ENCODE results near the gene ARSI. TPM values are rescaled to one million over a fixed set of nuclear protein-coding genes. Genes with fewer than 3 reads are reported as not detected.

The ARSI gene
- total RNA-seq, 1 experiment from 2014 or later = 5.9 TPM

DNA sequence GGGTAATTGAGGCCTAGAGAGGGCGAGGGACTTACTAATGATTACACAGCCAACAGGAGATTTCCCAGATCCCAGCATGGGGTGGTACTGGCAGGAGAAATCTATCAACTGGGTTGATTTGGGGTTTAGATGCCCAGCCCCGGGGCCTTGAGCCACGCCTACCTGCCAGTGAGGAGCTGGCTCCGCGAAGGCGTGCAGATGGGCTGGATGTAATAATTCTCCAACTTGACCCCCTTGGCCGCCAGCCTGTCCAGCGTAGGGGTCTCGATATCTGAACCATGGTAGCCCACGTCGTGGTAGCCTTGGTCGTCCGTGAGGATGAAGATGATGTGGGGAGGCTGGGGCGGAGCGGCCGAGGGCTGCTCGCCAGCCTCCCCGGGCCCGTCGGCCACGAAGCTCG lies 804 bp downstream of the ARSI start:
- H3K4me3 Mint-ChIP-seq = peak overlapping the region; percentile 64
- no peak for ATAC-seq
- POLR2A ChIA-PET = interaction anchor here (0.5 to 2.0 kb wide), 3 partner anchors 15 to 109 kb away, joined by 3 to 5 read pairs (median 3); no protein-coding TSS in a partner anchor

More for the DNA sequence above, 804 bp downstream of the ARSI start:
- CTCF ChIA-PET = interaction anchor here (1.0 to 2.6 kb wide), 14 partner anchors 9 to 126 kb away, joined by 3 to 32 read pairs (median 7); partner anchors contain the start of genes CAMK2A and TCOF1
- no peaks in the 10 kb centered on the region for H3K9me3 Mint-ChIP-seq
- H3K4me1 Mint-ChIP-seq = peaks cover 61% of the 10 kb centered on the region
- H3K27me3 Mint-ChIP-seq (ENCODE audit: low read depth) = peaks cover 17% of the 10 kb centered on the region
- H3K27ac Mint-ChIP-seq = no peak overlapping the region
- H3K36me3 Mint-ChIP-seq = no peaks in the 10 kb centered on the region
- no peak for DNase-seq (ENCODE audit: low spot score)
- TF ChIP-seq, protein P1, sequence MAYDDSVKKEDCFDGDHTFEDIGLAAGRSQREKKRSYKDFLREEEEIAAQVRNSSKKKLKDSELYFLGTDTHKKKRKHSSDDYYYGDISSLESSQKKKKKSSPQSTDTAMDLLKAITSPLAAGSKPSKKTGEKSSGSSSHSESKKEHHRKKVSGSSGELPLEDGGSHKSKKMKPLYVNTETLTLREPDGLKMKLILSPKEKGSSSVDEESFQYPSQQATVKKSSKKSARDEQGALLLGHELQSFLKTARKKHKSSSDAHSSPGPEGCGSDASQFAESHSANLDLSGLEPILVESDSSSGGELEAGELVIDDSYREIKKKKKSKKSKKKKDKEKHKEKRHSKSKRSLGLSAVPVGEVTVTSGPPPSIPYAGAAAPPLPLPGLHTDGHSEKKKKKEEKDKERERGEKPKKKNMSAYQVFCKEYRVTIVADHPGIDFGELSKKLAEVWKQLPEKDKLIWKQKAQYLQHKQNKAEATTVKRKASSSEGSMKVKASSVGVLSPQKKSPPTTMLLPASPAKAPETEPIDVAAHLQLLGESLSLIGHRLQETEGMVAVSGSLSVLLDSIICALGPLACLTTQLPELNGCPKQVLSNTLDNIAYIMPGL (CRISPR knock-in tag; IDR thresholded peaks at IDR 0.05) = no peak
- TF ChIP-seq SMAD4 (CRISPR knock-in tag; IDR thresholded peaks at IDR 0.05) (no peak), ETV6 (CRISPR knock-in tag; IDR thresholded peaks at IDR 0.05) (no peak), FOXJ3 (CRISPR knock-in tag; IDR thresholded peaks at IDR 0.05; ENCODE audit: borderline replicate concordance) (no peak), JUN (CRISPR knock-in tag; IDR thresholded peaks at IDR 0.05) (no peak), TEAD4 (CRISPR knock-in tag; IDR thresholded peaks at IDR 0.05) (no peak), IRF2 (CRISPR knock-in tag; IDR thresholded peaks at IDR 0.05; ENCODE audit: borderline replicate concordance, low read depth) (no peak)
- TF ChIP-seq, protein P2, sequence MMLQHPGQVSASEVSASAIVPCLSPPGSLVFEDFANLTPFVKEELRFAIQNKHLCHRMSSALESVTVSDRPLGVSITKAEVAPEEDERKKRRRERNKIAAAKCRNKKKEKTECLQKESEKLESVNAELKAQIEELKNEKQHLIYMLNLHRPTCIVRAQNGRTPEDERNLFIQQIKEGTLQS (CRISPR knock-in tag; conservative IDR thresholded peaks at IDR 0.05) = no peak
- TF ChIP-seq, protein P3, sequence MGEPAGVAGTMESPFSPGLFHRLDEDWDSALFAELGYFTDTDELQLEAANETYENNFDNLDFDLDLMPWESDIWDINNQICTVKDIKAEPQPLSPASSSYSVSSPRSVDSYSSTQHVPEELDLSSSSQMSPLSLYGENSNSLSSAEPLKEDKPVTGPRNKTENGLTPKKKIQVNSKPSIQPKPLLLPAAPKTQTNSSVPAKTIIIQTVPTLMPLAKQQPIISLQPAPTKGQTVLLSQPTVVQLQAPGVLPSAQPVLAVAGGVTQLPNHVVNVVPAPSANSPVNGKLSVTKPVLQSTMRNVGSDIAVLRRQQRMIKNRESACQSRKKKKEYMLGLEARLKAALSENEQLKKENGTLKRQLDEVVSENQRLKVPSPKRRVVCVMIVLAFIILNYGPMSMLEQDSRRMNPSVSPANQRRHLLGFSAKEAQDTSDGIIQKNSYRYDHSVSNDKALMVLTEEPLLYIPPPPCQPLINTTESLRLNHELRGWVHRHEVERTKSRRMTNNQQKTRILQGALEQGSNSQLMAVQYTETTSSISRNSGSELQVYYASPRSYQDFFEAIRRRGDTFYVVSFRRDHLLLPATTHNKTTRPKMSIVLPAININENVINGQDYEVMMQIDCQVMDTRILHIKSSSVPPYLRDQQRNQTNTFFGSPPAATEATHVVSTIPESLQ (CRISPR knock-in tag; IDR thresholded peaks at IDR 0.05) = no peak
- TF ChIP-seq, protein P4, sequence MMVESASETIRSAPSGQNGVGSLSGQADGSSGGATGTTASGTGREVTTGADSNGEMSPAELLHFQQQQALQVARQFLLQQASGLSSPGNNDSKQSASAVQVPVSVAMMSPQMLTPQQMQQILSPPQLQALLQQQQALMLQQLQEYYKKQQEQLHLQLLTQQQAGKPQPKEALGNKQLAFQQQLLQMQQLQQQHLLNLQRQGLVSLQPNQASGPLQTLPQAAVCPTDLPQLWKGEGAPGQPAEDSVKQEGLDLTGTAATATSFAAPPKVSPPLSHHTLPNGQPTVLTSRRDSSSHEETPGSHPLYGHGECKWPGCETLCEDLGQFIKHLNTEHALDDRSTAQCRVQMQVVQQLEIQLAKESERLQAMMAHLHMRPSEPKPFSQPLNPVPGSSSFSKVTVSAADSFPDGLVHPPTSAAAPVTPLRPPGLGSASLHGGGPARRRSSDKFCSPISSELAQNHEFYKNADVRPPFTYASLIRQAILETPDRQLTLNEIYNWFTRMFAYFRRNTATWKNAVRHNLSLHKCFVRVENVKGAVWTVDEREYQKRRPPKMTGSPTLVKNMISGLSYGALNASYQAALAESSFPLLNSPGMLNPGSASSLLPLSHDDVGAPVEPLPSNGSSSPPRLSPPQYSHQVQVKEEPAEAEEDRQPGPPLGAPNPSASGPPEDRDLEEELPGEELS (CRISPR knock-in tag; IDR thresholded peaks at IDR 0.05) = no peak
- TF ChIP-seq, protein P5, sequence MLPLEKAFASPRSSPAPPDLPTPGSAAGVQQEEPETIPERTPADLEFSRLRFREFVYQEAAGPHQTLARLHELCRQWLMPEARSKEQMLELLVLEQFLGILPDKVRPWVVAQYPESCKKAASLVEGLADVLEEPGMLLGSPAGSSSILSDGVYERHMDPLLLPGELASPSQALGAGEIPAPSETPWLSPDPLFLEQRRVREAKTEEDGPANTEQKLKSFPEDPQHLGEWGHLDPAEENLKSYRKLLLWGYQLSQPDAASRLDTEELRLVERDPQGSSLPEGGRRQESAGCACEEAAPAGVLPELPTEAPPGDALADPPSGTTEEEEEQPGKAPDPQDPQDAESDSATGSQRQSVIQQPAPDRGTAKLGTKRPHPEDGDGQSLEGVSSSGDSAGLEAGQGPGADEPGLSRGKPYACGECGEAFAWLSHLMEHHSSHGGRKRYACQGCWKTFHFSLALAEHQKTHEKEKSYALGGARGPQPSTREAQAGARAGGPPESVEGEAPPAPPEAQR (CRISPR knock-in tag; IDR thresholded peaks at IDR 0.05) = no peak
- TF ChIP-seq, protein P6, sequence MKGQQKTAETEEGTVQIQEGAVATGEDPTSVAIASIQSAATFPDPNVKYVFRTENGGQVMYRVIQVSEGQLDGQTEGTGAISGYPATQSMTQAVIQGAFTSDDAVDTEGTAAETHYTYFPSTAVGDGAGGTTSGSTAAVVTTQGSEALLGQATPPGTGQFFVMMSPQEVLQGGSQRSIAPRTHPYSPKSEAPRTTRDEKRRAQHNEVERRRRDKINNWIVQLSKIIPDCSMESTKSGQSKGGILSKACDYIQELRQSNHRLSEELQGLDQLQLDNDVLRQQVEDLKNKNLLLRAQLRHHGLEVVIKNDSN (CRISPR knock-in tag; IDR thresholded peaks at IDR 0.05) = no peak
- TF ChIP-seq, protein P7, sequence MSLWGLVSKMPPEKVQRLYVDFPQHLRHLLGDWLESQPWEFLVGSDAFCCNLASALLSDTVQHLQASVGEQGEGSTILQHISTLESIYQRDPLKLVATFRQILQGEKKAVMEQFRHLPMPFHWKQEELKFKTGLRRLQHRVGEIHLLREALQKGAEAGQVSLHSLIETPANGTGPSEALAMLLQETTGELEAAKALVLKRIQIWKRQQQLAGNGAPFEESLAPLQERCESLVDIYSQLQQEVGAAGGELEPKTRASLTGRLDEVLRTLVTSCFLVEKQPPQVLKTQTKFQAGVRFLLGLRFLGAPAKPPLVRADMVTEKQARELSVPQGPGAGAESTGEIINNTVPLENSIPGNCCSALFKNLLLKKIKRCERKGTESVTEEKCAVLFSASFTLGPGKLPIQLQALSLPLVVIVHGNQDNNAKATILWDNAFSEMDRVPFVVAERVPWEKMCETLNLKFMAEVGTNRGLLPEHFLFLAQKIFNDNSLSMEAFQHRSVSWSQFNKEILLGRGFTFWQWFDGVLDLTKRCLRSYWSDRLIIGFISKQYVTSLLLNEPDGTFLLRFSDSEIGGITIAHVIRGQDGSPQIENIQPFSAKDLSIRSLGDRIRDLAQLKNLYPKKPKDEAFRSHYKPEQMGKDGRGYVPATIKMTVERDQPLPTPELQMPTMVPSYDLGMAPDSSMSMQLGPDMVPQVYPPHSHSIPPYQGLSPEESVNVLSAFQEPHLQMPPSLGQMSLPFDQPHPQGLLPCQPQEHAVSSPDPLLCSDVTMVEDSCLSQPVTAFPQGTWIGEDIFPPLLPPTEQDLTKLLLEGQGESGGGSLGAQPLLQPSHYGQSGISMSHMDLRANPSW (CRISPR knock-in tag; conservative IDR thresholded peaks at IDR 0.05; ENCODE audit: low read depth) = no peak
